ENCODE data around the gene SBF2. TPM values are rescaled to one million over a fixed set of nuclear protein-coding genes. Genes with fewer than 3 reads are reported as not detected.
A peak's percentile ranks its signal among the peaks of the same experiment; 100 is the strongest.

Gene SBF2
- total and polyA plus RNA-seq, 2 donors (not counting 1 experiment from before 2014, with no cell fraction given): 5.6 to 17.7 TPM

- no peaks in the 10 kb centered on the region for H3K27me3 Mint-ChIP-seq
- ChIA-PET POLR2A (interaction anchor here (1.0 kb wide), 1 partner anchor 11 kb away, joined by 3 read pairs; no protein-coding TSS in a partner anchor), CTCF (interaction anchor here (1.2 to 11.3 kb wide), 4 partner anchors 13 to 121 kb away, joined by 3 to 111 read pairs (median 28); no protein-coding TSS in a partner anchor)
- H3K79me2 ChIP-seq (ENCODE audit: control insufficient read depth, insufficient read depth, low read length): peaks cover 91% of the 10 kb centered on the region
- H3K4me1 Mint-ChIP-seq: peaks cover 85% of the 10 kb centered on the region
- H3K9ac ChIP-seq (ENCODE audit: low read length): no peak overlapping the region
- no peaks in the 10 kb centered on the region for H3K27me3 ChIP-seq (replicated peaks in 1 of 4; ENCODE audit: control extremely low read depth in 1 of 4, control insufficient read depth in 3 of 4, insufficient read depth in 4 of 4, low read length in 3 of 4)
- peak overlapping the region; percentile 83 for H3K27ac Mint-ChIP-seq
- no peak for TF ChIP-seq CTCF (IDR thresholded peaks at IDR 0.05)
- TF ChIP-seq EZH2 (IDR thresholded peaks at IDR 0.05; ENCODE audit: borderline replicate concordance, insufficient read depth, low read depth, low read length, poor library complexity, severe bottlenecking): no peak
- H3K4me1 ChIP-seq (ENCODE audit: control insufficient read depth in 2 of 2, insufficient read depth in 2 of 2, low read length in 2 of 2): peaks cover 72 to 77% of the 10 kb centered on the region in 2 donors
- H3K4me3 ChIP-seq (ENCODE audit: control extremely low read depth in 1 of 5, extremely low read depth in 1 of 5, insufficient read depth in 1 of 5, low read depth in 2 of 5, low read length in 4 of 5): no peak overlapping the region
- H4K20me1 ChIP-seq (ENCODE audit: control insufficient read depth, insufficient read depth, low read length, poor library complexity, severe bottlenecking): no peaks in the 10 kb centered on the region
- WGBS (ENCODE audit: insufficient coverage): no CpG with 5 or more reads among the region's 3 CpGs
- ATAC-seq (ENCODE audit: low read depth) (no peak), DNase-seq (no peak)
- no peak overlapping the region for H2AFZ ChIP-seq (ENCODE audit: insufficient read depth, low read depth, low read length, poor library complexity, severe bottlenecking)
- H3K4me2 ChIP-seq (replicated peaks; ENCODE audit: low read depth, low read length, poor library complexity, severe bottlenecking): peak overlapping the region; percentile 9
- H3K9me3 ChIP-seq (ENCODE audit: control extremely low read depth in 1 of 3, control insufficient read depth in 2 of 3, insufficient read depth in 1 of 3, low read length in 2 of 3): peaks cover 3 to 5% (median 4%) of the 10 kb centered on the region in 3 donors
- intact Hi-C loops (cut with micrococcal nuclease): loop anchor here (1.0 to 5.0 kb wide), 2 partner anchors 27 to 158 kb away; no protein-coding TSS in a partner anchor
- H3K27ac ChIP-seq (ENCODE audit: low read length in 2 of 2): peak overlapping the region; percentile 0 to 94
- no peak overlapping the region for H3K4me3 Mint-ChIP-seq
- no peaks in the 10 kb centered on the region for H3K9me3 Mint-ChIP-seq (ENCODE audit: insufficient read depth)
- H3K36me3 ChIP-seq (replicated peaks in 1 of 2; ENCODE audit: control extremely low read depth in 1 of 2, control insufficient read depth in 1 of 2, extremely low read depth in 1 of 2, insufficient read depth in 2 of 2, low read length in 1 of 2): peaks cover 11 to 92% of the 10 kb centered on the region in 2 experiments
Measured at GRCh38 chr11:9735236-9735635, 558.8 kb downstream of the SBF2 start.

- WGBS (ENCODE audit: insufficient coverage): 81% methylated on average over 2 of the region's 3 CpGs
- H3K27me3 ChIP-seq (replicated peaks in 1 of 4; ENCODE audit: control extremely low read depth in 1 of 4, control insufficient read depth in 3 of 4, insufficient read depth in 4 of 4, low read length in 3 of 4): no peaks in the 10 kb centered on the region
- peaks cover 72 to 74% of the 10 kb centered on the region in 2 donors for H3K4me1 ChIP-seq (ENCODE audit: control insufficient read depth in 2 of 2, insufficient read depth in 2 of 2, low read length in 2 of 2)
- ChIA-PET POLR2A (interaction anchor here (2.0 kb wide), 1 partner anchor 13 kb away, joined by 9 read pairs; no protein-coding TSS in a partner anchor), CTCF (interaction anchor here (0.9 to 11.3 kb wide), 5 partner anchors 10 to 121 kb away, joined by 3 to 111 read pairs (median 5); no protein-coding TSS in a partner anchor)
- Mint-ChIP-seq H3K27me3 (no peaks in the 10 kb centered on the region), H3K9me3 (ENCODE audit: insufficient read depth) (no peaks in the 10 kb centered on the region), H3K4me1 (peaks cover 83% of the 10 kb centered on the region), H3K27ac (peak overlapping the region; percentile 88), H3K4me3 (peak overlapping the region; percentile 26)
- no peak overlapping the region for H2AFZ ChIP-seq (ENCODE audit: insufficient read depth, low read depth, low read length, poor library complexity, severe bottlenecking)
- peak overlapping the region; percentile 25 to 86 for H3K27ac ChIP-seq (ENCODE audit: low read length in 2 of 2)
- peaks cover 6 to 92% of the 10 kb centered on the region in 2 experiments for H3K36me3 ChIP-seq (replicated peaks in 1 of 2; ENCODE audit: control extremely low read depth in 1 of 2, control insufficient read depth in 1 of 2, extremely low read depth in 1 of 2, insufficient read depth in 2 of 2, low read length in 1 of 2)
- H3K79me2 ChIP-seq (ENCODE audit: control insufficient read depth, insufficient read depth, low read length): peaks cover 93% of the 10 kb centered on the region
- H3K9ac ChIP-seq (ENCODE audit: low read length): no peak overlapping the region
- intact Hi-C loops (cut with micrococcal nuclease): no loop called here
- peaks cover 3 to 5% (median 4%) of the 10 kb centered on the region in 3 donors for H3K9me3 ChIP-seq (ENCODE audit: control extremely low read depth in 1 of 3, control insufficient read depth in 2 of 3, insufficient read depth in 1 of 3, low read length in 2 of 3)
- no peak overlapping the region for H3K4me2 ChIP-seq (replicated peaks; ENCODE audit: low read depth, low read length, poor library complexity, severe bottlenecking)
- ATAC-seq (ENCODE audit: low read depth): no peak
- H4K20me1 ChIP-seq (ENCODE audit: control insufficient read depth, insufficient read depth, low read length, poor library complexity, severe bottlenecking): no peaks in the 10 kb centered on the region
- H3K4me3 ChIP-seq (ENCODE audit: control extremely low read depth in 1 of 5, extremely low read depth in 1 of 5, insufficient read depth in 1 of 5, low read depth in 2 of 5, low read length in 4 of 5): no peak overlapping the region
- TF ChIP-seq CTCF (IDR thresholded peaks at IDR 0.05) (no peak), EZH2 (IDR thresholded peaks at IDR 0.05; ENCODE audit: borderline replicate concordance, insufficient read depth, low read depth, low read length, poor library complexity, severe bottlenecking) (no peak)
- no peak for DNase-seq
Measured at GRCh38 chr11:9733212-9733611, 560.8 kb downstream of the SBF2 start.

Measured in B cell (primary cell).